Measurements from ENCODE around the gene GAS2L2.
"Not testable (repeated sequence)": the region's sequence is repeated elsewhere in the genome, so short reads cannot be mapped to it uniquely, and the experiment has no call there.

Gene GAS2L2

DNA sequence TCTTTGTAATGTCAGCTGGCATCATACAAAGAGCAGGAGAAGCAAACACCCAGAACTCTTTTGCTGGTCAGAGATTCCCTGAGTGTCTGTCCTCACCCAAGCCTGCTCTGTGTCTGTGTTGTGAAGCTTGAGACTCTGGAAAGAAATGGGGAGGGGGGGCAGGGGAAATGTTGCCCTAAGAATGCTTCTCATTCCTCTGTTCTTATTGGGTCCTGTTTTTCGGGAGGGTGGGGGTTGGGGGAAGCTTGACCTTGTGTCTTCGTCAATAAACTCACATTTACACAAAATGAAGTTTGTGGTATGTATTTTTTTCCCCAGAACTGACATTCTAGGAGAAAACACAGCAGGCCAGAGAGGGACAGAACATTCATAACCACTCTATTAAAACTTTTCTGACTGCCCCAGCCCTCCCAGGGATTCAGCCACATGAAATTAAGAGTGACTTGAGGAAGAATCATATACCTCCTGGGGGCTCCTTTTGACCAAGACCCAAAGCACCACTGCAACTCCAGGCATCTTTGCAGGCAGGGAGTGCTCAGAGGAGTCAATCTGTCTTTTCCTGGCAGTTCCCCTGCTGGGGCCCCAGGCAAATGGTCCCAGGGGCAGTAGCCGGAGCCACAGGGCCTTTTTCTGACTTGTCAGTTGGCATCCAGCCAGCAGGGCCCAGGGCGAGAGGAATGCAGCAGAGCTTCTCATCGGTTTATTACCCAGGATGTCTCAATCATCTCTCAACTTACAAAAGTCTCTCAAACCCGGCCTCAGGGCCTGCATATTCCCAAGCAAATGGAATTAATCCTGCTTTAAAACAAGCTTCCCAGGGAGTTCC, 26.7 kb downstream of the GAS2L2 start:
- peak; percentile 14 for DNase-seq

DNA sequence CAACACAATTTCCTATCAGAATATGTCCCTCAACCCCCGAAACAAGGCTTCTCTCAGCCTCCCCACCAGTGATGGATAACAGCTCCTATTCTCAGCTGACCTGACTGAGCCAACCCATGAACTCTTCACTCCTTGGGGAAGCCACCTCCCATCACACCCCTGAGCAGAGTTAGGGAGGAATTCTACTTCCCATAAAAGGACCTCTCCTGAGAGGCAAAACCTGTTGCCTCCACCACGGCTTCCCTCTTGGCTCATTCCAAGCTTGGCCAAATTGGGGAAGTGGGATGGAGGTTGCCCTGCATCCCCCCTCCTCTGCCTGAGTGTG, 27.3 kb downstream of the GAS2L2 start:
- no peak for DNase-seq

DNA sequence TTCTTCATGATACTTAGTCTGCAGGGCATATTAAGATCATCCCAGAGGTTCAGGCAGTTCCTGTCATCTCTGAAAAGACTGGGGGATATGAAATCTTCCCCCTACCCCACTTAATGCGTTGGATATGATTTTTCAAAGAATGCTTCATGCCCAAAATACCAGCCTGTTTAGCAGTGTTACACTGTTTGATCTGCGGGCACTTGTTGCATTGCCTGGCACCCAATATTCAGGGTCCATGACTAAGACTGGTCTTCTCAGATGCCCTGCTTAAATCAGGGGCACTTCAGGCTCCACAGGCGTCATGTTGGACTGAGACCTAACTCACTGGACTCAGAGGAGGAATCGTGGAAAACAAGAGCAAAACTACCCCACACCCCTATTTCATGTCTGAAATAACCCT, 28.0 kb downstream of the GAS2L2 start:
- no peak for DNase-seq

DNA sequence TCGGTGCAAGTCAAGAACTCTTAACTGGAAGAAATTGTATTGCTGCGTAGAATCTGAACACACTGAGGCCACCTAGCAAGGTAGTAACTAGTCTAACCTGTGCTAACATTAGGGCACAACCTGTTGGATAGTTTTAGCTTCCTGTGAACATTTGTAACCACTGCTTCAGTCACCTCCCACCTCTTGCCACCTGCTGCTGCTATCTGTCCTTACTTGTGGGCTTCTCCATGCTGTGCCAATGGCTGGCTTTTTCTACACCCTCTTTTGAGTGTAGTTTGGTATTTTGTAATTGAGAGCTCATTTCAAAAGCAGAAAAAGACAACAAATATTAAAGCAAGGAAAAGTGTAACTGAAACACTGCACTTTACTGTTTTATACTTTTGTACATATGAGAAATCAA, 29.3 kb downstream of the GAS2L2 start:
- DNase-seq: no peak

DNA sequence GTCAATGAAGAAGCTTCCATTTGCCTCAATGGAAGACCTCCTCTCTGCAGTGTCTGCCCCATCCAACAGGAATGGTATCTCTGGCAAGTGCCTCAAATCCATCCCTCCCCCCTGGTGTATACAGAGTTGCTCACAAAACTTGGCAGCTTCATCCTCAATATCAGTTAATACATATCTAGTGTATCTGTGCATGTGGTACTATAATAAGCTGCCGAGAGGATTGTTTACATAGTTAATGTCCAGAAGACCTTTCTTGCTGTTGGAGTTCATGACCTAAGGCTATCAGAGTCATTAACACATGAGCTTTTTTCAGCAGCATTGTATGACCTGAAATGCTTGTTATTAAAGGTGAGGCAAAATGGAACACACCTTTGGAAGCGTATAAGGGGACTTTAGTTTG, 35.6 kb downstream of the GAS2L2 start:
- no peak for DNase-seq

DNA sequence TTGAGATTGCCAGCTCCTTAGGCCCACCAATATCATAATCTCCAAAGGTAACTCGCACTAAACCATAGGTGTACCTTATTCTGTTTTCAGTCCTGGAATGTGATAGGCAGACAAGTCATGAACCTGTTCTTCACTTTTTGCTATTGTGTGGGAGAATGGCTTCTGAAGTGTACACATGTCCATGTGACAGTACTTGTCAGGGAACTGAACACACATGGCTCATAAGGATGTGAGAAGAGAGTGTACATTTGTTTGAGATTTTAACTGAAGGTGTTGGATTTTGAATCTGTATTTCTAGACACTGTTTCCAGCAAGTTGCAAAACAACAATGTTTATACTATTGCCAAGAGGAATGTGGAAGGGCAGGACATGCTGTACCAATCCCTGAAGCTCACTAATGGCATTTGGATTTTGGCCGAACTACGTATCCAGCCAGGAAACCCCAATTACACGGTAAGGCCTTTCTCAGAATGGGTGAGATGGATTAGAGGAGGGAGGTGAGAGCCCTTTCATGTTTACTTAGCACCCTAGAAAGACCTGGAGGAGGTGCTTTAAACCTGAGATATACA, 36.1 kb downstream of the GAS2L2 start:
- no peak for DNase-seq

DNA sequence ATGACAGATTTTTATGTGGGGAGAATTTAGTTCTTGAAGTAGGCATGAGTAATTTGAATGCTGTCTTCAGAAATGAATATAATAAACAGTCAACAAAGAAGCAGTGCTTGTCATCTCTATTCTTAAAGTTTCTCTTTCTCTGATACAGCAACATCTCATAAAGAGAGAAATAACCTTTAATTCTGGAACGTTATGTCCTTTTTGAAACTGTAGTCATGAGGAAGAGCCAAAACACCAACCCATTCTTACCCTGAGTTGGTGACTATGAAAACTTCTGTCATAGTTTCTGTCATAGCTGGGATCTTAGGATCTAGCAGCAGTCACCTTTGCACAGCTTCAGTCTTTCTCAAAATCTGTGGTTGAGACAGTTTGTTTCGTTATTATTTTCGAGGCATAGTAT, 36.9 kb downstream of the GAS2L2 start:
- no peak for DNase-seq

DNA sequence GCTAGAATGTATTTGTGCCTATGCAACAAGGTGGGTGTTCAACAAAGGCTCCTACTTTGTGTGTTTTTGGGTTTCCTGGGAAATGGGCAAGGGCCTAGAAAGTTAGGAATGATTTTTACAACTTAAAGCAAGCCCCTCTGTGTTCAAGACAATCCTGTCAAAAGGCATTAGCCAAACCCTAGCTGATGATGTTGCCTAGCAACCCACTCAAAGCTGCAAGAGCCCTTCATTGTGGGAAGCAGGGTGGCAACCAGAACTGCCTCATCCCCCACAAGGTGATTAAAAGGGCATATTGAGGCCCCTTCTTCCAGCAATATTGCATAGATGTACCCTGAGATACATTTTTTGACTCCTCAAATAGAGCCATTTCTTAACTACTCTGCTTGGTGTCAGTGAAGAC, 37.6 kb downstream of the GAS2L2 start:
- no peak for DNase-seq

DNA sequence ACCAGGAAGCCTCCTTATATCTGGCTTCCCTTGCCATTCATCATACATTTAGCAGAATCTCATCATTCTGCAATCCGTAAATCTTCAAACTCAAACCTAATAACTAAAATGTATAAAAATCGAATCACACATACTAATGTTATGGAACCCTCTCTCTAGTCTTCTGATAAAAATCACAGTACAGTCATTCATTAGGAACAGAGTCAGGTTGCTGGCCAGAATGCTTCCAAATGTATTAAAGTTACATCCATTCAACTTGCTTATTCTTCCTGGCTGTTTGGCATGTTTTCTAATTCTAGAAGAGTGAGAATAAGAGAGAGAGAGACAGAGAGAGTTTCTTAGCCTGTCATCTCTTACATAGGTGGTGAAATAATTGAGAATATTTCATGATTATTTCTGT, 38.1 kb downstream of the GAS2L2 start:
- no peak for DNase-seq

DNA sequence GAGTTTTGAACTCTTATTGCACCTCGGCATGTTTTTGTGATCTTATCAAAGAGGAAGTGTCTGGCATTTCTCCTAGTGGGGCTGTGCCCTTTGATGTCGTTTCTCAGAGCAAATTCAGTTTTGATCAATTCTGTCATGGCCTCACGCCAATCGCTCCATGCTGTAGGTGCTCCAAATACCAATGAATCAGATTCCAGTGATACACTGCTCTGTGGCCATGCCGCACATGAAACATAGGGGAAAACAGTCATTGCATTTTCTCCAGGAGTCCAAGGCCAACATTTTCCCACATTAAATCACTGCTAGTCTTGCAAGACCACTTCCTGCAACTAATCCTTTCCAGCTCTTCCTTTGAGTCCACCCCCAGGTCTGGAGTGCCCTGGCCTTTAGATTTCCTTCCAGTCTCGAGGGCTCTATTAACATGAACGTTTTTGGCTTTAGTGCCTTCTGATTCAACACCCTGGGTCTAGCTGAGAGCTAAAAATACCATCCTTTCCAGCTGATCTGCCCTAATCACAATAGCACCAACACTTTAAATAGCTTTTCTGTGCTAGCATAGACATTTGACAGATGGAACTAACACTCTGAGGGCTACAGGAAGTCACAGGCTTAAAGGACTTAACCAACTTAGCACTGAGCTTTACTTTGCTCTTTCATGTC, 39.8 kb downstream of the GAS2L2 start:
- no peak for DNase-seq

DNA sequence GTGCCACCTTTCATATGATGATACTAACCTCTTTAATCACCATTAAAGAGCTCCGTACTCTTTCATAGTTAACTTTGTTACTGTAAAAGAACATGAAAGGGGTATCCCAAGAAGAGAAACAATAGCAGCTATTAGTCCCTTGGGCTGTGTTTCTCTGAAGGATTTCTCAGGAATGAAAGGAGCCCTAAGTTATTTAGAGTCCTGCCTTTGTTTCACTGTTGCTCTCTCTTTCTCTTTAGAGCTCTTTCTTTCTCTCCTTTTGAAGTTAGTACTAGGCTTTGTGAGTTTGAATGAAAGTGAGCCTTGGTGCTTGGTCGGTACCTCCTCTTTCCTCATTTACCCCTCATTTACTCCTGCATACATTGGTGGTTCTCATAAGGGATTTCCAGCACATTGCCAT, 42.1 kb downstream of the GAS2L2 start:
- DNase-seq: no peak

DNA sequence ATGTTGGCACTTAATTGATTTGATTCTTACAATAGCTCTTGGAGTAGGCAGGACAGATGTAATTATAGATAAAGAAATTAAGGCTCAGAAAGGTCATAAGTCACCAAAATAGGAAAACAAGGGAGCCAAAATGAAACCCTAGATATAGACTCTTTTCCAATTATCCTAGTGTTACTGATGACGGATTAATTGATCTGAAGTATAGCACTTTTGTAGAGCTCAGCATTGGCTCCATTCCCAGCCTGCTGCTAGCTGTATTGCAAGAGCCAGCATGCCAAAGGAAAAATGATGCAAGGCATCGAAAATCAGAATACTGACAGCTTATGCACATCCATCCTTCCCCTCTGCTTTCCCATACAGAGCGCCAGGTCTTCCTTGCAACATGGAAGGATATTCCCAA, 43.2 kb downstream of the GAS2L2 start:
- no peak for DNase-seq

DNA sequence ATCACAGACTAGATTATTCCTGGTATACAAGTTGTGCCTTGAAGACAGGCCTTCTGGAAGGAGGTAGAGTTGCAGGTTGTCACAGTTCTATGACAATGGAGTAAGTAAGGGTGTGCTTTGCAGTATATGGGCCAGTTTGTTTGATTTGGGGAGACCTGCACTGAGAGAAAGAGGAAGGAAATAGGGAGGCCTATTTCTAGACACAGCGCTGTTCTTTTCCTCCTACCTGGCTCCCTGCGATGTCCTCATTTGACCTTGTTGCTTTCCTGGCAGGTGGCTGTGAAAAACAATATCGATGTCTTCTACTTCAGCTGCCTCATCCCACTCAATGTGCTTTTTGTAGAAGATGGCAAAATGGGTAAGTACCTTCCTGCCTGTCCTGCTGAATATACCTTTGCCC, 44.1 kb downstream of the GAS2L2 start:
- no peak for DNase-seq

DNA sequence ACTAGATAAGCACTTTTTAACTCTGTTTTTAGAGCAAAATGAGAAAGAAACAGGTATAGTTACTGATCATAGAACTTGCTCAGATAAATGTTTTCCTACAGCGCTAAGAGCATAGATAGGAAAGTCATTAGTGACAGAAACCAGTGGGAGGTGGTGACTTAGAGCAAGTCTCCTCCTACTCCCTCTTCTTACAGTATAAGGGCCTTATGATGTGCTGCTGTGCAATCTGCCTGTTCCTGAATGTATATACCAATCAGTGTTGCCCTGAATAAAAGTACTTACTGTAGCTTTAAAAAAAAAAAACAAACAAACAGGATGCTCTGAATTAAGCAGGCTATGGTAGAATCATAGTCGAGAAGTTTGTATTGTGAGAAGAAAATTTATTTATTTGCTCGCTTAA, 44.9 kb downstream of the GAS2L2 start:
- no peak for DNase-seq

DNA sequence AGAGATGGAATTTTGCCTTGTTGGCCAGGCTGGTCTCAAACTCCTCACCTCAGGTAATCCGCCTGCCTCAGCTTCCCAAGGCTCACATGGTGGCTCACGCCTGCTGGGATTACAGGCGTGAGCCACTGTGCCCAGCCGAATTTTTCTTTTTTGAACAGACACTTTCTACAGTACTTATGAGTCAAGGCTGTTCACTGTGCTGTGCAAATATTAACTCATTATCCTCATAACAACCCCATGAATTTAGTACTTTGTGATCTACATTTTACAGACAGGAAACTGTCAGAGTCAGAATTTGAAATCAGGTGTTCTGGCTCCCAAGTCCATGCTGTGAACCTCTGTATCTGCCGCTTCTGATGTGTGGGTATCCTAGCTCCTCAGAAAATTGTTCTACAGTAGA, 47.3 kb downstream of the GAS2L2 start:
- no peak for DNase-seq

DNA sequence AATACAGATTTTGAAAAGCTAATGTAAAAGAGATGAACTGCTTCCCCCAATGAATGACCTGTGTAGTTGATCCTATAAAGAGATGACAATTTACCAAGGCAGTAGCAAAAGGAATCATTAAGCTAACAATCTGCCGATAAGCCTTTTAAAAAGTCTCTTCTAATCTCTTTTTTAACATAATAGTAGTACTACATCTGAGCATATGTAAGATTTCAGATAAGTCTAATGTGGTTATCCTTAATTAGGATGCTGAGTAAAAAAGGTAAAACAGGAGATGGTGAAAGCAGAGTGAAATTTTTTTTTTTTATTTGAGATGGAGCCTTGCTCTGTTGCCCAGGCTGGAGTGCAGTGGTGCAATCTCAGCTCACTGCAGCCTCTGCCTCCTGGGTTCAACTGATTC, 47.8 kb downstream of the GAS2L2 start:
- no peak for DNase-seq

DNA sequence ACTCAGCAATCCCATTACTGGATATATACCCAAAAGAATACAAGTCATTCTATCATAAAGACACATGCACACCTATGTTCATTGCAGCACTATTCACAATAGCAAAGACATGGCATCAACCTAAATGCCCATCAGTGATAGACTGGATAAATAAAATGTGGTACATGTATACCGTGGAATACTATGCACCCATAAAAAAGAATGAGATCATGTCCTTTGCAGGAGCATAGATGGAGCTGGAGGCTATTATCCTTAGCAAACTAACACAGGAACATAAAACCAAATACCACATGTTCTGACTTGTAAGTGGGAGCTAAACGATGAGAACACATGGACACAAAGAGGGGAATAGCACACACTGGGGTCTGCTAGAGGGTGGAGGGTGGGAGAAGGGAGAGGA, 49.7 kb downstream of the GAS2L2 start:
- DNase-seq: not testable (repeated sequence)

DNA sequence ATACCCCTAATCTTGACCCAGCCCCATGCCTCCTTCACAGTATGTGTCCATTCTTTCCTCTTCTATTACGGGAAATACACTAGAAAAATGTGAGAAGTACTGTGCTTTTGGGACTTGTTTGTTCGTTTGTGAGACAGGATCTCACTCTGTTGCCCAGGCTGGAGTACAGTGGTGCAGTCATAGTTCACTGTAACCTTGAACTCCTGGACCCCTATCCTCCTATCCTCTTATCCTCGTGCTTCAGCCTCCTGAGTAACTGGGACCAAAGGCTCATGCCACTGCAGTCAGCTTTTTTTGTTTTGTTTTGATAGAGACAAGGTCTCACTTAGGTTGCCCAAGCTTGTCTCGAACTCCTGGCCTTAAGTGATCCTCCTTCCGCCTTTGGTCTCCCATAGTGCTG, 51.5 kb downstream of the GAS2L2 start:
- no peak for DNase-seq

DNA sequence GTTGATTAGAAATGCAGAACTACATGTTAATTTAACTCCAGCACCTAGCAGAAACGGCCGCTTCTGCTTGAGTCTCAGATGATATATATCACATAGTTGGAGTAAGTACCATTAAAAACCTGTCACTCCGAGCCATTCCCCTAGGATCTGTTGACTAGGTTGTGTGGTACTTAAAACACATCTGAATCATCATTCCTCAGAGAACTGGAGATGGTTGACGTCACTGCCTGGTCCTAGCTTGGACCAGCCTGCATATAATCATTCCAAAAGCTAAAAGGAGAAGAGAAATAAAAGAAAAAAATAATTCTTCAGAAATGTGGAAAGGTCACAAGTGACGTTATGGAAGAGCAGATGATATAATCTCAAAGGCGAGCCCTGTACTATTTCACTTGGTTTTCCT, 52.9 kb downstream of the GAS2L2 start:
- DNase-seq: no peak

DNA sequence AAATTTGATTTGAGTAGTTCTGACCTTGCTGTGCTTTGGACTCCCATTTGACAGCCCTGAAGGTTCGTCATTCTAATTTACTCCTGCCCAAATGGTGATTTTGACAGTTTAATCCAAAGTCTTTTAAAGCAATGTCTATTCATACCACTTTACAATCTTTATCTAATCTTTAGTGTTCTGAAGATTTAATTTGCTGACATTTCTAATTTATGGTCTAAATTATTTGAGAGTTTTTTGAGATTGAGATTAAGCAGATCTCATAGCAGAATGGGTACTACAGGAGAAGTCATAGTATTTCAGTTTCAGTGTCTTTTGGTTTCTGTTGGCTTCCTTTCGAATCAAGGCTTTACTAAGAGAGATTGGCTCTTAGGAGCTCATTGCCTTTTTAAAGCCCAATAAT, 54.2 kb downstream of the GAS2L2 start:
- DNase-seq: no peak

DNA sequence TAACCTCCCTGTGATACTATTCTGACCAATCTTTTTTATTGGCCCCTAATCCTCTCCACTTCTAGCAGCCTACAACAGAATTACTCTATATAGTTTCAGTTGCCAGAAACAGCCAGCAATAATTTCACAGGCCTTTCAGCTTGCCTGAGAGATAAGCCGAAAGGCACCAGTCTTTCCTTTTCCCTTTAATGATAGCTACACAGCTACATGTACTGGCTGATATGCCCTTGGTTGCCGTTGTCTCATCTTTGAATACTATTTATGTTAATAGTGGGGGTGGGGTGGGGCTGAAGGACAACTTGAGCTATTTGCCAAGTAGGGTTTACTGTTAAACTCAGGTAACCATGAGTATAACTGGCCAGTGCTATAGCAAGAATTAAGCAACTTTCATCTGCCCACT, 57.4 kb downstream of the GAS2L2 start:
- no peak for DNase-seq

DNA sequence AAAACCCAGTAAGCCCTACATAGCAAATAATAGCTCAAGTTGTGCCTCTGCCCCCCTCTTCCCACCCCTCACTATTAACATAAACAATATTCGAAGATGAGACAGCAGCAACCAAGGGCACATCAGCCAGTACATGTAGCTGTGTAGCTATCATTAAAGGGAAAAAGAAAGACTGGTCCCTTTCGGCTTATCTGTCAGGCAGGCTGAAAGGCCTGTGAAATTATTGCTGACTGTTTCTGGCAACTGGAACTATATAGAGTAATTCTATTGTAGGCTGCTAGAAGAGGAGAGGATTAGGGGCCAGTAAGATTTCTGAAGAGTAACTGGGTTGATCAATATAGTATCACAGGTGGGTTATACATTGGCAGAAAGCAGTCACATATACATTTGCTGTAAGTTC, 58.1 kb downstream of the GAS2L2 start:
- DNase-seq: no peak
